VCaP (cell line): ENCODE results near the gene ACSF3.

Experiments
- H3K27ac ChIP-seq: fragments of 450-650 bp; 2 replicates; pipeline ENCODE4 v1.5.1; 2017
- CTCF ChIP-seq: fragments of 450-650 bp; conservative IDR thresholded peaks from 2 replicates; pipeline ENCODE4 v1.5.1; 2017; ENCODE audit warnings: mild to moderate bottlenecking, moderate library complexity

Gene ACSF3

GRCh38 chr16:89131783-89132182 lies 38.1 kb downstream of the ACSF3 start:
- TF ChIP-seq CTCF, result no peak
- no peak overlapping the region for H3K27ac ChIP-seq

GRCh38 chr16:89132194-89133005 lies 38.7 kb downstream of the ACSF3 start:
- no peak for TF ChIP-seq CTCF
- H3K27ac ChIP-seq, result no peak overlapping the region

GRCh38 chr16:89133457-89134127 lies 39.9 kb downstream of the ACSF3 start:
- TF ChIP-seq CTCF, result no peak
- H3K27ac ChIP-seq, result no peak overlapping the region

GRCh38 chr16:89134269-89134668 lies 40.6 kb downstream of the ACSF3 start:
- no peak for TF ChIP-seq CTCF
- H3K27ac ChIP-seq, result no peak overlapping the region

- no peak for TF ChIP-seq CTCF
These were observed 41.5 kb downstream of the ACSF3 start for GRCh38 chr16:89135166-89135565.

GRCh38 chr16:89135971-89136765 lies 42.5 kb downstream of the ACSF3 start:
- TF ChIP-seq CTCF, result no peak
- H3K27ac ChIP-seq, result no peak overlapping the region

More at GRCh38 chr16:89135166-89135565, 41.5 kb downstream of the ACSF3 start:
- no peak overlapping the region for H3K27ac ChIP-seq

GRCh38 chr16:89136931-89137330 lies 43.3 kb downstream of the ACSF3 start:
- no peak overlapping the region for H3K27ac ChIP-seq
- TF ChIP-seq CTCF, result no peak
